HEK293 (cell line): ENCODE results near the gene LIMA1.

ENCODE experiments used
- TF ChIP-seq, protein P1 (sequence below): fragments of 450-650 bp; formaldehyde crosslinking; IDR thresholded peaks from 2 replicates; pipeline ENCODE4 v1.5.1; 2016; ENCODE audit warnings: missing biosample characterization, missing genetic modification characterization
- TF ChIP-seq, protein P2 (sequence below): fragments of 450-650 bp; formaldehyde crosslinking; IDR thresholded peaks from 2 replicates; pipeline ENCODE4 v1.5.1; 2016; ENCODE audit warnings: missing biosample characterization, missing genetic modification characterization

DNA sequence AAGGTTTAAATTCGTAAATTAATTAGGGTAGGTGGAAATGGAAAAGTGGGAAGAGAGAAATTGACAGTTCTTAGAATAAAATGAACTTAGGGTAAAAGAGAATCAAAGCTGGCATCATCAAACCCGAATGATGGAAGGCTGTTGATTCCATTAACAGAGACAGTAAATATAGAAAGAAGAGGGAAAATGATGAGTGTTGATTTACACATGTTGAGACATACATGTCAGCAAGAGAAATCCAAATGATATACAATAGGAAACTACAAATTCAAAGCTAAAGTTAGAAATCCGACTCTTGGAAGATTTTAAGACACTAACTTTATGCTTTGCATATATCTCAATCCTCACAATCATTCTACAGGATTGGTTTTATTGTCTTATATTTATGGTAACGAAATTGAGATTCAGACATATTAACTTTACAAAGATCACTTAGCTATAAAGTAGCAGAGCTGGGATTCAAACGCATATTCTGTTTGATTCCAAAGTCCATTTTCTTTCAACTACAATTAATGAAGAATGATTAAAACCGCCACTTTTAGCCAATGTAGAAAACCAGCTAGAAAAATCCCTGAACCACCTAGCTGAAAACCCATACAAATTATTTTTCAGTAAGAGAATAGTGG is 30.2 kb downstream of the LIMA1 start:
- TF ChIP-seq, protein P1, sequence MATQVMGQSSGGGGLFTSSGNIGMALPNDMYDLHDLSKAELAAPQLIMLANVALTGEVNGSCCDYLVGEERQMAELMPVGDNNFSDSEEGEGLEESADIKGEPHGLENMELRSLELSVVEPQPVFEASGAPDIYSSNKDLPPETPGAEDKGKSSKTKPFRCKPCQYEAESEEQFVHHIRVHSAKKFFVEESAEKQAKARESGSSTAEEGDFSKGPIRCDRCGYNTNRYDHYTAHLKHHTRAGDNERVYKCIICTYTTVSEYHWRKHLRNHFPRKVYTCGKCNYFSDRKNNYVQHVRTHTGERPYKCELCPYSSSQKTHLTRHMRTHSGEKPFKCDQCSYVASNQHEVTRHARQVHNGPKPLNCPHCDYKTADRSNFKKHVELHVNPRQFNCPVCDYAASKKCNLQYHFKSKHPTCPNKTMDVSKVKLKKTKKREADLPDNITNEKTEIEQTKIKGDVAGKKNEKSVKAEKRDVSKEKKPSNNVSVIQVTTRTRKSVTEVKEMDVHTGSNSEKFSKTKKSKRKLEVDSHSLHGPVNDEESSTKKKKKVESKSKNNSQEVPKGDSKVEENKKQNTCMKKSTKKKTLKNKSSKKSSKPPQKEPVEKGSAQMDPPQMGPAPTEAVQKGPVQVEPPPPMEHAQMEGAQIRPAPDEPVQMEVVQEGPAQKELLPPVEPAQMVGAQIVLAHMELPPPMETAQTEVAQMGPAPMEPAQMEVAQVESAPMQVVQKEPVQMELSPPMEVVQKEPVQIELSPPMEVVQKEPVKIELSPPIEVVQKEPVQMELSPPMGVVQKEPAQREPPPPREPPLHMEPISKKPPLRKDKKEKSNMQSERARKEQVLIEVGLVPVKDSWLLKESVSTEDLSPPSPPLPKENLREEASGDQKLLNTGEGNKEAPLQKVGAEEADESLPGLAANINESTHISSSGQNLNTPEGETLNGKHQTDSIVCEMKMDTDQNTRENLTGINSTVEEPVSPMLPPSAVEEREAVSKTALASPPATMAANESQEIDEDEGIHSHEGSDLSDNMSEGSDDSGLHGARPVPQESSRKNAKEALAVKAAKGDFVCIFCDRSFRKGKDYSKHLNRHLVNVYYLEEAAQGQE (tag by site-specific recombination), result no peak
- TF ChIP-seq, protein P2, sequence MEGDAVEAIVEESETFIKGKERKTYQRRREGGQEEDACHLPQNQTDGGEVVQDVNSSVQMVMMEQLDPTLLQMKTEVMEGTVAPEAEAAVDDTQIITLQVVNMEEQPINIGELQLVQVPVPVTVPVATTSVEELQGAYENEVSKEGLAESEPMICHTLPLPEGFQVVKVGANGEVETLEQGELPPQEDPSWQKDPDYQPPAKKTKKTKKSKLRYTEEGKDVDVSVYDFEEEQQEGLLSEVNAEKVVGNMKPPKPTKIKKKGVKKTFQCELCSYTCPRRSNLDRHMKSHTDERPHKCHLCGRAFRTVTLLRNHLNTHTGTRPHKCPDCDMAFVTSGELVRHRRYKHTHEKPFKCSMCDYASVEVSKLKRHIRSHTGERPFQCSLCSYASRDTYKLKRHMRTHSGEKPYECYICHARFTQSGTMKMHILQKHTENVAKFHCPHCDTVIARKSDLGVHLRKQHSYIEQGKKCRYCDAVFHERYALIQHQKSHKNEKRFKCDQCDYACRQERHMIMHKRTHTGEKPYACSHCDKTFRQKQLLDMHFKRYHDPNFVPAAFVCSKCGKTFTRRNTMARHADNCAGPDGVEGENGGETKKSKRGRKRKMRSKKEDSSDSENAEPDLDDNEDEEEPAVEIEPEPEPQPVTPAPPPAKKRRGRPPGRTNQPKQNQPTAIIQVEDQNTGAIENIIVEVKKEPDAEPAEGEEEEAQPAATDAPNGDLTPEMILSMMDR (tag by site-specific recombination), result no peak
